ENCODE results near the gene HNF1A. TPM values are rescaled to one million over a fixed set of nuclear protein-coding genes. Genes with fewer than 3 reads are reported as not detected.

The HNF1A gene
- total RNA-seq, 1 donor from 2014 or later = not detected

DNA sequence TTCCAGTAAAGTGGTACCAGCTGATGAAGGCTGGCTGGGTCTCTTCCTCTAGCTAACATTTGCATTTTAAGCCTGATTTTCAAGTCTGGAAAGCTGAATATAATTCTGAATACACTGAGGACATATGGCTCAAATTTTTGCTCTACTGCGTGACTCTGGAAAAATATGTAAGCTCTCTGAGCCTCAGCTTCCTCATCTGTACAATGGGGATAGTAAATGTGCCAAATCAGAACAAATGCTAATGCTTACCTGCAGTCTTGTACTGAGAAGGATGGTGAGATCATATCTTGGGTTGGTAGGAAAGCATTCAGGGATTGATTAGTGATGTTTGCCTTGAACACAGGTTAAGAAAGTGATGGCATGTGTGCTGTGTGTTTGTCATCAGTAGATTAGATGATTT lies 14.6 kb downstream of the HNF1A start:
- no peaks in the 10 kb centered on the region for H3K4me1 ChIP-seq
- no peak overlapping the region for H3K4me3 ChIP-seq
- TF ChIP-seq, protein P1, sequence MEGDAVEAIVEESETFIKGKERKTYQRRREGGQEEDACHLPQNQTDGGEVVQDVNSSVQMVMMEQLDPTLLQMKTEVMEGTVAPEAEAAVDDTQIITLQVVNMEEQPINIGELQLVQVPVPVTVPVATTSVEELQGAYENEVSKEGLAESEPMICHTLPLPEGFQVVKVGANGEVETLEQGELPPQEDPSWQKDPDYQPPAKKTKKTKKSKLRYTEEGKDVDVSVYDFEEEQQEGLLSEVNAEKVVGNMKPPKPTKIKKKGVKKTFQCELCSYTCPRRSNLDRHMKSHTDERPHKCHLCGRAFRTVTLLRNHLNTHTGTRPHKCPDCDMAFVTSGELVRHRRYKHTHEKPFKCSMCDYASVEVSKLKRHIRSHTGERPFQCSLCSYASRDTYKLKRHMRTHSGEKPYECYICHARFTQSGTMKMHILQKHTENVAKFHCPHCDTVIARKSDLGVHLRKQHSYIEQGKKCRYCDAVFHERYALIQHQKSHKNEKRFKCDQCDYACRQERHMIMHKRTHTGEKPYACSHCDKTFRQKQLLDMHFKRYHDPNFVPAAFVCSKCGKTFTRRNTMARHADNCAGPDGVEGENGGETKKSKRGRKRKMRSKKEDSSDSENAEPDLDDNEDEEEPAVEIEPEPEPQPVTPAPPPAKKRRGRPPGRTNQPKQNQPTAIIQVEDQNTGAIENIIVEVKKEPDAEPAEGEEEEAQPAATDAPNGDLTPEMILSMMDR (IDR thresholded peaks at IDR 0.05) = no peak
- no peak overlapping the region for H3K27ac ChIP-seq
- intact Hi-C loops (cut with DNase I) = no loop called here
- no peaks in the 10 kb centered on the region for H3K36me3 ChIP-seq
- no peaks in the 10 kb centered on the region for H3K27me3 ChIP-seq
- no peak for DNase-seq (ENCODE audit: low spot score in 2 of 2)
- no peaks in the 10 kb centered on the region for H3K9me3 ChIP-seq

DNA sequence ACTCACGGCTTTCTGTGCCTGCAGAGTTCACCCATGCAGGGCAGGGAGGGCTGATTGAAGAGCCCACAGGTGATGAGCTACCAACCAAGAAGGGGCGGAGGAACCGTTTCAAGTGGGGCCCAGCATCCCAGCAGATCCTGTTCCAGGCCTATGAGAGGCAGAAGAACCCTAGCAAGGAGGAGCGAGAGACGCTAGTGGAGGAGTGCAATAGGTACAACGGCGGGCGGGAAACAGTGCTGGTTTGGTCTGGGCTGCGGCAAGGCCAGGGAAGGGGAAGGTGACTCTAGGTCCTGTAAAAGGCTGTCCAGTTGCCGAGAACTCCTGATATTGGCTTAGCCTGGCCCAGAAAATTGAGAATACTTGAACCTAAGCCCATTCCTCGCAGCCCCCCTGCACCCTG lies 15.2 kb downstream of the HNF1A start:
- DNase-seq (ENCODE audit: low spot score in 2 of 2) = no peak
- H3K4me3 ChIP-seq = no peak overlapping the region
- H3K36me3 ChIP-seq = no peaks in the 10 kb centered on the region
- no peaks in the 10 kb centered on the region for H3K27me3 ChIP-seq
- H3K9me3 ChIP-seq = no peaks in the 10 kb centered on the region
- TF ChIP-seq, protein P1 (IDR thresholded peaks at IDR 0.05) = no peak
- no peak overlapping the region for H3K27ac ChIP-seq
- H3K4me1 ChIP-seq = no peaks in the 10 kb centered on the region
- intact Hi-C loops (cut with DNase I) = no loop called here

DNA sequence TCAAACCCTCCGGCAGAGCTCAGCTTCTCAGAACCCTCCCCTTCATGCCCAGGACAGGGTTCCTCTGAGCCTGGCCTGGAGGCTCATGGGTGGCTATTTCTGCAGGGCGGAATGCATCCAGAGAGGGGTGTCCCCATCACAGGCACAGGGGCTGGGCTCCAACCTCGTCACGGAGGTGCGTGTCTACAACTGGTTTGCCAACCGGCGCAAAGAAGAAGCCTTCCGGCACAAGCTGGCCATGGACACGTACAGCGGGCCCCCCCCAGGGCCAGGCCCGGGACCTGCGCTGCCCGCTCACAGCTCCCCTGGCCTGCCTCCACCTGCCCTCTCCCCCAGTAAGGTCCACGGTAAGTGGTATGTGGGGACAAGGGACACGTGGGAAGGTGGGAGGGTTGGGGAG lies 15.7 kb downstream of the HNF1A start:
- no peaks in the 10 kb centered on the region for H3K27me3 ChIP-seq
- intact Hi-C loops (cut with DNase I) = no loop called here
- DNase-seq (ENCODE audit: low spot score in 2 of 2) = no peak
- TF ChIP-seq, protein P1 (IDR thresholded peaks at IDR 0.05) = no peak
- H3K36me3 ChIP-seq = no peaks in the 10 kb centered on the region
- H3K4me1 ChIP-seq = no peaks in the 10 kb centered on the region
- H3K27ac ChIP-seq = no peak overlapping the region
- no peaks in the 10 kb centered on the region for H3K9me3 ChIP-seq
- H3K4me3 ChIP-seq = no peak overlapping the region

DNA sequence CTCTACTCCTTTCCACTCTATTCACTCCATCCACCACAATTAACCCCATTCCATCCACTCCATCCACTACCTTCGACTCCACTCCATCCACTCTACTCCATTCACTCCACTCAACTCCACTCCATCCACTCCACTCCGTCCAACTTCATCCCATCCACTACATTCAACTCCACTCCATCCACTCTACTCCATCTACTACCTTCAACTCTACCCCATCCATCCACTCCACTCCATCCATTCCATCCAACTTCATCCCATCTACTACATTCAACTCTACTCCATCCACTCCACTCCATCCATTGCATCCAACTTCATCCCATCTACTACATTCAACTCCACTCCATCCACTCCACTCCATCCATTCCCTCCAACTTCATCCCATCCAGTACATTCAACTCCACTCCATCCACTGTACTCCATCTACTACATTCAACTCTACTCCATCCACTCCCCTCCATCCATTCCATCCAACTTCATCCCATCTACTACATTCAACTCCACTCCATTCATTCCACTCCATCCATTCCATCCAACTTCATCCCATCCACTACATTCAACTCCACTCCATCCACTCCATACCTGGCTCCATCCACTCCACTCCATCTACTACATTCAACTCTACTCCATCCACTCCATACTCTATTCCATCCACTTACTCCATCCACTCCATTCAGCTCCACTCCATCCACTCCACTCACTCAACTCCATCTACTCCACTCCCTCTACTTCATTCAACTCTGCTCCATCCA lies 16.4 kb downstream of the HNF1A start:
- Histone ChIP-seq H3K27ac (no peak overlapping the region), H3K27me3 (no peaks in the 10 kb centered on the region), H3K36me3 (no peaks in the 10 kb centered on the region), H3K9me3 (no peaks in the 10 kb centered on the region), H3K4me1 (peaks cover 0 to 1% of the 10 kb centered on the region in 2 donors), H3K4me3 (no peak overlapping the region)
- TF ChIP-seq, protein P1 (IDR thresholded peaks at IDR 0.05) = no peak
- DNase-seq (ENCODE audit: low spot score in 2 of 2) = no peak
- intact Hi-C loops (cut with DNase I) = no loop called here

DNA sequence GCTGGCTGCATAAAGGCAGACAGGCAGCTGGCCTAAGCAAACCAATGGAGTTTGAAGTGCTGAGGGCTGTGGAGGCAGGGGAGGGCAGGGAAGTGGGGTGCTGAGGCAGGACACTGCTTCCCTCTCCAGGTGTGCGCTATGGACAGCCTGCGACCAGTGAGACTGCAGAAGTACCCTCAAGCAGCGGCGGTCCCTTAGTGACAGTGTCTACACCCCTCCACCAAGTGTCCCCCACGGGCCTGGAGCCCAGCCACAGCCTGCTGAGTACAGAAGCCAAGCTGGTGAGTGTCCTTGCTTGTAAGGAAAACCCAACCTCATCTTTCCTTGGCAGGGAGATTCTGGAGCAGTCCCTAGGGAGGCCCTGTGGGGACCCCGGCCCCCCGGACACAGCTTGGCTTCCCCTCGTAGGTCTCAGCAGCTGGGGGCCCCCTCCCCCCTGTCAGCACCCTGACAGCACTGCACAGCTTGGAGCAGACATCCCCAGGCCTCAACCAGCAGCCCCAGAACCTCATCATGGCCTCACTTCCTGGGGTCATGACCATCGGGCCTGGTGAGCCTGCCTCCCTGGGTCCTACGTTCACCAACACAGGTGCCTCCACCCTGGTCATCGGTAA lies 17.9 kb downstream of the HNF1A start:
- H3K27ac ChIP-seq = no peak overlapping the region
- intact Hi-C loops (cut with DNase I) = no loop called here
- TF ChIP-seq, protein P1 (IDR thresholded peaks at IDR 0.05) = no peak

More for the DNA sequence above, 17.9 kb downstream of the HNF1A start:
- DNase-seq (ENCODE audit: low spot score in 2 of 2) = no peak
- Histone ChIP-seq H3K4me3 (no peak overlapping the region), H3K36me3 (no peaks in the 10 kb centered on the region), H3K4me1 (peaks cover 0 to 2% of the 10 kb centered on the region in 2 donors), H3K9me3 (no peaks in the 10 kb centered on the region), H3K27me3 (no peaks in the 10 kb centered on the region)
